Measurements from ENCODE around the gene MAPK7. TPM values are rescaled to one million over a fixed set of nuclear protein-coding genes. Genes with fewer than 3 reads are reported as not detected.
A peak's percentile ranks its signal among the peaks of the same experiment; 100 is the strongest.

MAPK7 gene
- total RNA-seq, 1 donor from 2014 or later: 7.8 TPM

- H3K9ac ChIP-seq (ENCODE audit: low read depth in 1 of 3, low read length in 3 of 3): no peak overlapping the region
- H3K36me3 ChIP-seq (ENCODE audit: control insufficient read depth in 3 of 3, insufficient read depth in 3 of 3, low read length in 3 of 3): peaks cover 12 to 24% (median 18%) of the 10 kb centered on the region in 3 donors
- peaks cover 18 to 27% (median 20%) of the 10 kb centered on the region in 3 donors for H3K4me1 ChIP-seq (ENCODE audit: control insufficient read depth in 3 of 3, insufficient read depth in 3 of 3, low read length in 3 of 3)
- no peaks in the 10 kb centered on the region for H3K9me3 ChIP-seq (ENCODE audit: control insufficient read depth in 3 of 3, low read length in 3 of 3)
- no peak overlapping the region for H3K27ac ChIP-seq (ENCODE audit: low read depth, low read length)
- H3K27me3 ChIP-seq (ENCODE audit: control insufficient read depth in 3 of 3, insufficient read depth in 3 of 3, low read length in 3 of 3): no peaks in the 10 kb centered on the region
- H3K4me3 ChIP-seq (ENCODE audit: low read length in 3 of 3): no peak overlapping the region
Measured at GRCh38 chr17:19334331-19334730, 44.0 kb upstream of the MAPK7 start.

GRCh38 chr17:19335951-19336631 is 42.2 kb upstream of the MAPK7 start:
- peaks cover 18 to 27% (median 20%) of the 10 kb centered on the region in 3 donors for H3K4me1 ChIP-seq (ENCODE audit: control insufficient read depth in 3 of 3, insufficient read depth in 3 of 3, low read length in 3 of 3)
- H3K27ac ChIP-seq (ENCODE audit: low read depth, low read length): no peak overlapping the region
- H3K4me3 ChIP-seq (ENCODE audit: low read length in 3 of 3): peak overlapping the region in 1 of 3 donors; percentile 7
- peaks cover 7 to 14% (median 12%) of the 10 kb centered on the region in 3 donors for H3K36me3 ChIP-seq (ENCODE audit: control insufficient read depth in 3 of 3, insufficient read depth in 3 of 3, low read length in 3 of 3)
- H3K9ac ChIP-seq (ENCODE audit: low read depth in 1 of 3, low read length in 3 of 3): no peak overlapping the region
- H3K27me3 ChIP-seq (ENCODE audit: control insufficient read depth in 3 of 3, insufficient read depth in 3 of 3, low read length in 3 of 3): no peaks in the 10 kb centered on the region
- no peaks in the 10 kb centered on the region for H3K9me3 ChIP-seq (ENCODE audit: control insufficient read depth in 3 of 3, low read length in 3 of 3)

- Histone ChIP-seq H3K27me3 (ENCODE audit: control insufficient read depth in 3 of 3, insufficient read depth in 3 of 3, low read length in 3 of 3) (no peaks in the 10 kb centered on the region), H3K9ac (ENCODE audit: low read depth in 1 of 3, low read length in 3 of 3) (peak overlapping the region in 1 of 3 donors; percentile 8), H3K27ac (ENCODE audit: low read depth, low read length) (no peak overlapping the region), H3K36me3 (ENCODE audit: control insufficient read depth in 3 of 3, insufficient read depth in 3 of 3, low read length in 3 of 3) (peaks cover 3 to 9% (median 8%) of the 10 kb centered on the region in 3 donors), H3K9me3 (ENCODE audit: control insufficient read depth in 3 of 3, low read length in 3 of 3) (no peaks in the 10 kb centered on the region), H3K4me1 (ENCODE audit: control insufficient read depth in 3 of 3, insufficient read depth in 3 of 3, low read length in 3 of 3) (peaks cover 20 to 27% (median 25%) of the 10 kb centered on the region in 3 donors), H3K4me3 (ENCODE audit: low read length in 3 of 3) (no peak overlapping the region)
Measured at GRCh38 chr17:19336938-19337711, 41.2 kb upstream of the MAPK7 start.

GRCh38 chr17:19337712-19338023 is 40.6 kb upstream of the MAPK7 start:
- peaks cover 24 to 31% (median 29%) of the 10 kb centered on the region in 3 donors for H3K4me1 ChIP-seq (ENCODE audit: control insufficient read depth in 3 of 3, insufficient read depth in 3 of 3, low read length in 3 of 3)
- no peak overlapping the region for H3K4me3 ChIP-seq (ENCODE audit: low read length in 3 of 3)
- no peak overlapping the region for H3K27ac ChIP-seq (ENCODE audit: low read depth, low read length)
- no peaks in the 10 kb centered on the region for H3K9me3 ChIP-seq (ENCODE audit: control insufficient read depth in 3 of 3, low read length in 3 of 3)
- H3K27me3 ChIP-seq (ENCODE audit: control insufficient read depth in 3 of 3, insufficient read depth in 3 of 3, low read length in 3 of 3): no peaks in the 10 kb centered on the region
- peaks cover 3 to 8% (median 8%) of the 10 kb centered on the region in 3 donors for H3K36me3 ChIP-seq (ENCODE audit: control insufficient read depth in 3 of 3, insufficient read depth in 3 of 3, low read length in 3 of 3)
- H3K9ac ChIP-seq (ENCODE audit: low read depth in 1 of 3, low read length in 3 of 3): no peak overlapping the region

- Histone ChIP-seq H3K27ac (ENCODE audit: low read depth, low read length) (no peak overlapping the region), H3K27me3 (ENCODE audit: control insufficient read depth in 3 of 3, insufficient read depth in 3 of 3, low read length in 3 of 3) (no peaks in the 10 kb centered on the region)
Measured at GRCh38 chr17:19338031-19338990, 40.0 kb upstream of the MAPK7 start.

GRCh38 chr17:19339341-19339815 is 38.9 kb upstream of the MAPK7 start:
- Histone ChIP-seq H3K4me1 (ENCODE audit: control insufficient read depth in 3 of 3, insufficient read depth in 3 of 3, low read length in 3 of 3) (peaks cover 34 to 40% (median 34%) of the 10 kb centered on the region in 3 donors), H3K27me3 (ENCODE audit: control insufficient read depth in 3 of 3, insufficient read depth in 3 of 3, low read length in 3 of 3) (no peaks in the 10 kb centered on the region), H3K27ac (ENCODE audit: low read depth, low read length) (no peak overlapping the region), H3K9ac (ENCODE audit: low read depth in 1 of 3, low read length in 3 of 3) (no peak overlapping the region), H3K9me3 (ENCODE audit: control insufficient read depth in 3 of 3, low read length in 3 of 3) (no peaks in the 10 kb centered on the region), H3K4me3 (ENCODE audit: low read length in 3 of 3) (no peak overlapping the region), H3K36me3 (ENCODE audit: control insufficient read depth in 3 of 3, insufficient read depth in 3 of 3, low read length in 3 of 3) (peaks cover 0 to 3% (median 0%) of the 10 kb centered on the region in 3 donors)

More at GRCh38 chr17:19338031-19338990, 40.0 kb upstream of the MAPK7 start:
- Histone ChIP-seq H3K9ac (ENCODE audit: low read depth in 1 of 3, low read length in 3 of 3) (no peak overlapping the region), H3K4me3 (ENCODE audit: low read length in 3 of 3) (no peak overlapping the region), H3K9me3 (ENCODE audit: control insufficient read depth in 3 of 3, low read length in 3 of 3) (no peaks in the 10 kb centered on the region), H3K36me3 (ENCODE audit: control insufficient read depth in 3 of 3, insufficient read depth in 3 of 3, low read length in 3 of 3) (peaks cover 3 to 8% (median 6%) of the 10 kb centered on the region in 3 donors), H3K4me1 (ENCODE audit: control insufficient read depth in 3 of 3, insufficient read depth in 3 of 3, low read length in 3 of 3) (peaks cover 27 to 31% (median 30%) of the 10 kb centered on the region in 3 donors)

GRCh38 chr17:19341211-19341631 is 37.1 kb upstream of the MAPK7 start:
- H3K4me3 ChIP-seq (ENCODE audit: low read length in 3 of 3): no peak overlapping the region
- peaks cover 0 to 2% (median 0%) of the 10 kb centered on the region in 3 donors for H3K36me3 ChIP-seq (ENCODE audit: control insufficient read depth in 3 of 3, insufficient read depth in 3 of 3, low read length in 3 of 3)
- H3K4me1 ChIP-seq (ENCODE audit: control insufficient read depth in 3 of 3, insufficient read depth in 3 of 3, low read length in 3 of 3): peaks cover 36 to 45% (median 38%) of the 10 kb centered on the region in 3 donors
- no peak overlapping the region for H3K9ac ChIP-seq (ENCODE audit: low read depth in 1 of 3, low read length in 3 of 3)
- no peak overlapping the region for H3K27ac ChIP-seq (ENCODE audit: low read depth, low read length)
- H3K27me3 ChIP-seq (ENCODE audit: control insufficient read depth in 3 of 3, insufficient read depth in 3 of 3, low read length in 3 of 3): no peaks in the 10 kb centered on the region
- no peaks in the 10 kb centered on the region for H3K9me3 ChIP-seq (ENCODE audit: control insufficient read depth in 3 of 3, low read length in 3 of 3)

- H3K27ac ChIP-seq (ENCODE audit: low read depth, low read length): no peak overlapping the region
- no peaks in the 10 kb centered on the region for H3K9me3 ChIP-seq (ENCODE audit: control insufficient read depth in 3 of 3, low read length in 3 of 3)
- H3K4me1 ChIP-seq (ENCODE audit: control insufficient read depth in 3 of 3, insufficient read depth in 3 of 3, low read length in 3 of 3): peaks cover 40 to 52% (median 41%) of the 10 kb centered on the region in 3 donors
- no peaks in the 10 kb centered on the region for H3K36me3 ChIP-seq (ENCODE audit: control insufficient read depth in 3 of 3, insufficient read depth in 3 of 3, low read length in 3 of 3)
- H3K9ac ChIP-seq (ENCODE audit: low read depth in 1 of 3, low read length in 3 of 3): peak overlapping the region in 2 of 3 donors; percentile 16 to 43
- H3K27me3 ChIP-seq (ENCODE audit: control insufficient read depth in 3 of 3, insufficient read depth in 3 of 3, low read length in 3 of 3): no peaks in the 10 kb centered on the region
- H3K4me3 ChIP-seq (ENCODE audit: low read length in 3 of 3): no peak overlapping the region
Measured at GRCh38 chr17:19341641-19342610, 36.4 kb upstream of the MAPK7 start.
